ENCODE data around the gene EBF4. TPM values are rescaled to one million over a fixed set of nuclear protein-coding genes. Genes with fewer than 3 reads are reported as not detected.

Gene EBF4
- total RNA-seq, 1 experiment from 2014 or later = 11.4 TPM

- Histone ChIP-seq H3K4me1 (ENCODE audit: control insufficient read depth in 1 of 2, insufficient read depth in 2 of 2, low read length in 2 of 2) (peaks cover 8 to 13% of the 10 kb centered on the region in 2 experiments; a peak in 3 of 4 replicates), H3K36me3 (ENCODE audit: control insufficient read depth in 1 of 2, insufficient read depth in 2 of 2, low read length in 2 of 2) (no peaks in the 10 kb centered on the region), H3K9me3 (ENCODE audit: control insufficient read depth in 1 of 2, insufficient read depth in 1 of 2, low read depth in 1 of 2, low read length in 2 of 2) (no peaks in the 10 kb centered on the region), H3K27ac (ENCODE audit: low read depth, low read length) (no peak overlapping the region), H3K9ac (ENCODE audit: low read length) (no peak overlapping the region), H3K4me3 (replicated peaks in 1 of 2; ENCODE audit: low read depth in 1 of 2, low read length in 2 of 2) (no peak overlapping the region), H3K9me2 (ENCODE audit: insufficient read depth) (no peaks in the 10 kb centered on the region), H4K20me1 (ENCODE audit: insufficient read depth) (no peaks in the 10 kb centered on the region), H3K4me2 (ENCODE audit: low read length) (no peak overlapping the region), H3K79me2 (ENCODE audit: insufficient read depth, low read length) (no peaks in the 10 kb centered on the region), H2AFZ (ENCODE audit: low read depth, low read length, poor library complexity, severe bottlenecking) (no peak overlapping the region), H3K27me3 (ENCODE audit: insufficient read depth, low read length) (peaks cover 8% of the 10 kb centered on the region; the same call in 1 of the 2 replicates)
- intact Hi-C loops (cut with micrococcal nuclease) = no loop called here
- ATAC-seq = no peak
- BruUV-seq (replicated peaks) = no TSS peak
- RAD21 ChIA-PET (ENCODE audit: low non-redundant PET in 1 of 2, low total read pairs in 2 of 2, uncharacterized antibody in 2 of 2, unreplicated experiment in 2 of 2) = no interaction called here
- POLR2A ChIA-PET = no interaction called here
- no peak for DNase-seq (ENCODE audit: low read depth, low spot score)
- CTCF ChIA-PET = no interaction called here
- TF ChIP-seq YY1 (IDR thresholded peaks at IDR 0.05; ENCODE audit: extremely low read depth, insufficient replicate concordance, low read depth, low read length) (no peak), TCF7L2 (IDR thresholded peaks at IDR 0.05; ENCODE audit: borderline replicate concordance, extremely low read depth, insufficient read depth, insufficient read length) (no peak), ZNF274 (IDR thresholded peaks at IDR 0.05; ENCODE audit: low read depth, low read length) (no peak), EZH2phosphoT487 (IDR thresholded peaks at IDR 0.05; ENCODE audit: borderline replicate concordance) (no peak), ATF3 (IDR thresholded peaks at IDR 0.05) (no peak), CEBPB (IDR thresholded peaks at IDR 0.05; ENCODE audit: low read depth) (no peak), EZH2 (IDR thresholded peaks at IDR 0.05) (no peak), SP1 (IDR thresholded peaks at IDR 0.05; ENCODE audit: low read depth) (no peak), EGR1 (IDR thresholded peaks at IDR 0.05; ENCODE audit: low read depth) (no peak), JUND (IDR thresholded peaks at IDR 0.05) (no peak), RAD21 (IDR thresholded peaks at IDR 0.05; ENCODE audit: low read depth) (no peak), CBX3 (IDR thresholded peaks at IDR 0.05; ENCODE audit: low read depth) (no peak)
Measured at GRCh38 chr20:2797136-2797983, 104.8 kb downstream of the EBF4 start.
